Activated B cell treated with CpG ODN at 0.5 μM for 24 hours (primary cell): Measurements from ENCODE around the gene GRAMD2B. TPM values are rescaled to one million over a fixed set of nuclear protein-coding genes. Genes with fewer than 3 reads are reported as not detected.

Experiments used
- ATAC-seq: fragments of 200-7000 bp; cut with Tn5 transposase; one replicate; pipeline ENCODE4 v1.10.0; 2021; ENCODE audit warnings: low read depth, mild to moderate bottlenecking, moderate library complexity
- CTCF ChIA-PET: fragments of 350-600 bp; sonication (Branson Sonifier 250); formaldehyde crosslinking; loops from one replicate; lab custom pipeline; 2021; ENCODE audit warnings: antibody characterized with exemption; lab: Charles Lee
- POLR2A ChIA-PET: fragments of 350-600 bp; sonication (Branson Sonifier 250); formaldehyde crosslinking; loops from one replicate; lab custom pipeline; 2021; ENCODE audit warnings: antibody characterized with exemption; lab: Charles Lee
- DNase-seq: peaks from one replicate; pipeline ENCODE4 v3.0.0; 2022
- H3K27ac Mint-ChIP-seq: one replicate; pipeline ENCODE4 v1.8.0; 2020; ENCODE audit warnings: mixed read lengths
- H3K27me3 Mint-ChIP-seq: one replicate; pipeline ENCODE4 v1.8.0; 2021; ENCODE audit warnings: mixed read lengths
- H3K36me3 Mint-ChIP-seq: one replicate; pipeline ENCODE4 v1.8.0; 2021; ENCODE audit warnings: low read depth, mixed read lengths
- H3K4me1 Mint-ChIP-seq: one replicate; pipeline ENCODE4 v1.8.0; 2021; ENCODE audit warnings: mixed read lengths
- H3K4me3 Mint-ChIP-seq: one replicate; pipeline ENCODE4 v1.8.0; 2020; ENCODE audit warnings: mild to moderate bottlenecking, mixed read lengths
- H3K9me3 Mint-ChIP-seq: one replicate; pipeline ENCODE4 v1.8.0; 2020; ENCODE audit warnings: mixed read lengths
- CTCF ChIP-seq: fragments of 200-600 bp; IDR thresholded peaks from one replicate; pipeline ENCODE4 v1.8.0; 2022; ENCODE audit warnings: antibody characterized with exemption, mild to moderate bottlenecking
- intact Hi-C: fragments of 100-400 bp; cut with micrococcal nuclease; formaldehyde crosslinking; loops from one replicate; pipeline ENCODE4 v1.15.1; 2024
- total RNA-seq: library from RNA; stranded (reverse); gene quantifications from 2 replicates; pipeline ENCODE4 v1.2.3, GENCODE V29; 2022

The GRAMD2B gene
- total RNA-seq, 1 donor from 2014 or later, result 4.9 TPM

- TF ChIP-seq CTCF, result no peak
- H3K4me1 Mint-ChIP-seq, result no peaks in the 10 kb centered on the region
- ATAC-seq (no peak), DNase-seq (no peak)
- ChIA-PET POLR2A (no interaction called here), CTCF (no interaction called here)
- intact Hi-C loops, result no loop called here
- H3K36me3 Mint-ChIP-seq, result peaks cover 30% of the 10 kb centered on the region
- no peaks in the 10 kb centered on the region for H3K9me3 Mint-ChIP-seq
- H3K4me3 Mint-ChIP-seq, result no peak overlapping the region
- no peaks in the 10 kb centered on the region for H3K27me3 Mint-ChIP-seq
- no peak overlapping the region for H3K27ac Mint-ChIP-seq
Measured at GRCh38 chr5:126481243-126481642, 58.0 kb downstream of the GRAMD2B start.

- ATAC-seq, result no peak
- DNase-seq, result no peak
- no peak for TF ChIP-seq CTCF
- Mint-ChIP-seq H3K27ac (no peak overlapping the region), H3K4me1 (no peaks in the 10 kb centered on the region), H3K36me3 (peaks cover 42% of the 10 kb centered on the region), H3K9me3 (no peaks in the 10 kb centered on the region), H3K27me3 (no peaks in the 10 kb centered on the region), H3K4me3 (no peak overlapping the region)
- intact Hi-C loops, result no loop called here
- CTCF ChIA-PET, result interaction anchor here (1.2 kb wide), 1 partner anchor 19 kb away, joined by 3 read pairs; no protein-coding TSS in a partner anchor
- POLR2A ChIA-PET, result no interaction called here
Measured at GRCh38 chr5:126482591-126482990, 59.4 kb downstream of the GRAMD2B start.

GRCh38 chr5:126483156-126483555, 59.9 kb downstream of the GRAMD2B start:
- Mint-ChIP-seq H3K9me3 (no peaks in the 10 kb centered on the region), H3K36me3 (peaks cover 43% of the 10 kb centered on the region), H3K4me1 (no peaks in the 10 kb centered on the region), H3K4me3 (no peak overlapping the region), H3K27me3 (no peaks in the 10 kb centered on the region), H3K27ac (no peak overlapping the region)
- intact Hi-C loops, result no loop called here
- DNase-seq (no peak), ATAC-seq (no peak)
- CTCF ChIA-PET, result interaction anchor here (1.2 kb wide), 1 partner anchor 18 kb away, joined by 3 read pairs; no protein-coding TSS in a partner anchor
- TF ChIP-seq CTCF, result no peak
- POLR2A ChIA-PET, result no interaction called here

- Mint-ChIP-seq H3K4me3 (no peak overlapping the region), H3K4me1 (no peaks in the 10 kb centered on the region), H3K9me3 (no peaks in the 10 kb centered on the region), H3K27ac (no peak overlapping the region), H3K36me3 (peaks cover 51% of the 10 kb centered on the region), H3K27me3 (no peaks in the 10 kb centered on the region)
- TF ChIP-seq CTCF, result no peak
- DNase-seq (no peak), ATAC-seq (no peak)
- ChIA-PET POLR2A (no interaction called here), CTCF (interaction anchor here (0.6 kb wide), 1 partner anchor 135 kb away, joined by 3 read pairs; no protein-coding TSS in a partner anchor)
- intact Hi-C loops, result no loop called here
Measured at GRCh38 chr5:126484253-126484652, 61.0 kb downstream of the GRAMD2B start.

- Mint-ChIP-seq H3K9me3 (no peaks in the 10 kb centered on the region), H3K27ac (no peak overlapping the region), H3K36me3 (peaks cover 41% of the 10 kb centered on the region), H3K4me1 (no peaks in the 10 kb centered on the region), H3K4me3 (no peak overlapping the region), H3K27me3 (no peaks in the 10 kb centered on the region)
- intact Hi-C loops, result no loop called here
- no peak for DNase-seq
- POLR2A ChIA-PET, result no interaction called here
- no peak for TF ChIP-seq CTCF
- ATAC-seq, result no peak
- CTCF ChIA-PET, result no interaction called here
Measured at GRCh38 chr5:126486332-126486731, 63.1 kb downstream of the GRAMD2B start.
